NT2/D1 (cell line): ENCODE measurements around the gene OCRL.

Experiments used
- DNase-seq: peaks from one replicate; pipeline ENCODE4 v3.0.0-alpha.2; 2011; ENCODE audit warnings: low read depth, low spot score
- H3K27me3 ChIP-seq: 2 replicates; pipeline ENCODE4 v1.6.0; 2011; ENCODE audit warnings: mild to moderate bottlenecking; ENCODE audit not compliant: insufficient read length, insufficient read depth
- H3K36me3 ChIP-seq: 2 replicates; pipeline ENCODE4 v1.6.1; 2011; ENCODE audit warnings: mild to moderate bottlenecking, low read length, mixed read lengths; ENCODE audit not compliant: insufficient read depth, insufficient read length
- H3K4me1 ChIP-seq: 2 replicates; pipeline ENCODE4 v1.5.1; 2011; ENCODE audit not compliant: insufficient read depth, insufficient read length
- H3K4me3 ChIP-seq: 2 replicates; pipeline ENCODE4 v1.5.1; 2011; ENCODE audit warnings: low read depth; ENCODE audit not compliant: insufficient read length
- H3K9ac ChIP-seq: 2 replicates; pipeline ENCODE4 v1.6.0; 2011; ENCODE audit warnings: low read depth; ENCODE audit not compliant: insufficient read length
- H3K9me3 ChIP-seq: 2 replicates; pipeline ENCODE4 v1.5.1; 2011; ENCODE audit warnings: mild to moderate bottlenecking, low read length; ENCODE audit not compliant: insufficient read depth
- SUZ12 ChIP-seq: IDR thresholded peaks from 2 replicates; pipeline ENCODE4 v1.6.1; 2011; ENCODE audit not compliant: insufficient read length, insufficient read depth; ENCODE audit errors: extremely low read depth
- YY1 ChIP-seq: IDR thresholded peaks from 2 replicates; pipeline ENCODE4 v1.6.1; 2011; ENCODE audit not compliant: insufficient read length, insufficient read depth
- ZNF274 ChIP-seq: IDR thresholded peaks from 2 replicates; pipeline ENCODE4 v1.6.1; 2011; ENCODE audit warnings: mild to moderate bottlenecking, low read depth, low read length

The OCRL gene

GRCh38 chrX:129600981-129601424 lies 60.9 kb downstream of the OCRL start:
- Histone ChIP-seq H3K9ac (no peak overlapping the region), H3K36me3 (no peaks in the 10 kb centered on the region), H3K27me3 (no peaks in the 10 kb centered on the region), H3K4me3 (no peak overlapping the region), H3K4me1 (no peaks in the 10 kb centered on the region), H3K9me3 (no peaks in the 10 kb centered on the region)
- TF ChIP-seq YY1 (no peak), ZNF274 (no peak), SUZ12 (no peak)
- DNase-seq = no peak

- Histone ChIP-seq H3K9me3 (no peaks in the 10 kb centered on the region), H3K27me3 (no peaks in the 10 kb centered on the region), H3K9ac (no peak overlapping the region), H3K4me1 (no peaks in the 10 kb centered on the region), H3K36me3 (no peaks in the 10 kb centered on the region), H3K4me3 (no peak overlapping the region)
- no peak for DNase-seq
- TF ChIP-seq ZNF274 = no peak
- no peak for TF ChIP-seq SUZ12
- no peak for TF ChIP-seq YY1
Observed at GRCh38 chrX:129606918-129607317, 66.9 kb downstream of the OCRL start.

GRCh38 chrX:129608496-129608895 lies 68.4 kb downstream of the OCRL start:
- Histone ChIP-seq H3K4me3 (no peak overlapping the region), H3K9ac (no peak overlapping the region), H3K4me1 (no peaks in the 10 kb centered on the region), H3K9me3 (no peaks in the 10 kb centered on the region), H3K36me3 (no peaks in the 10 kb centered on the region), H3K27me3 (no peaks in the 10 kb centered on the region)
- no peak for DNase-seq
- no peak for TF ChIP-seq ZNF274
- no peak for TF ChIP-seq YY1
- no peak for TF ChIP-seq SUZ12

GRCh38 chrX:129609395-129609794 lies 69.3 kb downstream of the OCRL start:
- Histone ChIP-seq H3K27me3 (no peaks in the 10 kb centered on the region), H3K9ac (no peak overlapping the region), H3K36me3 (no peaks in the 10 kb centered on the region), H3K9me3 (no peaks in the 10 kb centered on the region), H3K4me1 (no peaks in the 10 kb centered on the region), H3K4me3 (no peak overlapping the region)
- DNase-seq = no peak
- no peak for TF ChIP-seq YY1
- no peak for TF ChIP-seq ZNF274
- no peak for TF ChIP-seq SUZ12

GRCh38 chrX:129612396-129612795 lies 72.3 kb downstream of the OCRL start:
- no peak for DNase-seq
- H3K9me3 ChIP-seq = no peaks in the 10 kb centered on the region
- no peaks in the 10 kb centered on the region for H3K36me3 ChIP-seq
- TF ChIP-seq YY1 = no peak
- TF ChIP-seq ZNF274 = no peak
- no peak for TF ChIP-seq SUZ12
- H3K4me1 ChIP-seq = no peaks in the 10 kb centered on the region
- H3K9ac ChIP-seq = no peak overlapping the region
- H3K27me3 ChIP-seq = no peaks in the 10 kb centered on the region
- H3K4me3 ChIP-seq = no peak overlapping the region

- Histone ChIP-seq H3K9me3 (no peaks in the 10 kb centered on the region), H3K4me1 (no peaks in the 10 kb centered on the region), H3K4me3 (no peak overlapping the region), H3K36me3 (no peaks in the 10 kb centered on the region), H3K9ac (no peak overlapping the region), H3K27me3 (no peaks in the 10 kb centered on the region)
- no peak for DNase-seq
- TF ChIP-seq SUZ12 (no peak), YY1 (no peak), ZNF274 (no peak)
Observed at GRCh38 chrX:129613596-129613995, 73.5 kb downstream of the OCRL start.

- Histone ChIP-seq H3K36me3 (no peaks in the 10 kb centered on the region), H3K9me3 (no peaks in the 10 kb centered on the region), H3K4me1 (no peaks in the 10 kb centered on the region), H3K4me3 (no peak overlapping the region), H3K27me3 (no peaks in the 10 kb centered on the region), H3K9ac (no peak overlapping the region)
- TF ChIP-seq ZNF274 (no peak), SUZ12 (no peak), YY1 (no peak)
- DNase-seq = no peak
Observed at GRCh38 chrX:129614481-129615255, 74.6 kb downstream of the OCRL start.

- TF ChIP-seq YY1 (no peak), SUZ12 (no peak), ZNF274 (no peak)
- H3K4me1 ChIP-seq = no peaks in the 10 kb centered on the region
- H3K9ac ChIP-seq = no peak overlapping the region
- H3K27me3 ChIP-seq = no peaks in the 10 kb centered on the region
- no peak overlapping the region for H3K4me3 ChIP-seq
- H3K9me3 ChIP-seq = no peaks in the 10 kb centered on the region
- no peaks in the 10 kb centered on the region for H3K36me3 ChIP-seq
- no peak for DNase-seq
Observed at GRCh38 chrX:129617420-129617819, 77.4 kb downstream of the OCRL start.
